Tibial nerve (tissue), 4 donors: ENCODE results near the gene GPX4. TPM values are rescaled to one million over a fixed set of nuclear protein-coding genes. Genes with fewer than 3 reads are reported as not detected.
A peak's percentile ranks its signal among the peaks of the same experiment; 100 is the strongest.

Experiments used
- DNase-seq, 2 donors: peaks; one replicate each; pipeline ENCODE4 v3.0.0-alpha.2; 2019; ENCODE audit warnings: low spot score in 2 of 2
- H3K27ac ChIP-seq, 4 donors: fragments of 200-600 bp; sonication (generic) in 3 of 4; one replicate each; pipeline ENCODE4 v1.5.1; 2017 to 2019; ENCODE audit warnings: mild to moderate bottlenecking in 1 of 4
- H3K27me3 ChIP-seq, 2 donors: fragments of 200-600 bp; sonication (generic) in 1 of 2; one replicate each; pipeline versions ENCODE4 v1.5.1 to v1.6.0; 2017 to 2019
- H3K36me3 ChIP-seq, 3 donors: fragments of 200-600 bp; sonication (generic); one replicate each; pipeline ENCODE4 v1.5.1; 2018 to 2019
- H3K4me1 ChIP-seq, 4 donors: fragments of 200-600 bp; sonication (generic) in 3 of 4; one replicate each; pipeline ENCODE4 v1.5.1; 2017 to 2019
- H3K4me3 ChIP-seq, 4 donors: fragments of 200-600 bp; sonication (generic) in 3 of 4; one replicate each; pipeline ENCODE4 v1.5.1; 2017 to 2019; ENCODE audit warnings: mild to moderate bottlenecking in 1 of 4, moderate library complexity in 1 of 4
- H3K9me3 ChIP-seq, 4 donors: fragments of 200-600 bp; sonication (generic) in 3 of 4; one replicate each; pipeline ENCODE4 v1.5.1; 2017 to 2019
- CTCF ChIP-seq, 5 experiments: fragments of 200-600 bp in 3 of 5; fragments of 450-650 bp in 2 of 5; sonication (generic) in 3 of 5; IDR thresholded peaks; one replicate each; pipeline ENCODE4 v1.5.1; 2016 to 2019; ENCODE audit warnings: antibody characterized with exemption in 5 of 5, mild to moderate bottlenecking in 3 of 5, moderate library complexity in 2 of 5
- EP300 ChIP-seq, 2 donors: sonication (generic); formaldehyde crosslinking; IDR thresholded peaks; one replicate each; pipeline ENCODE4 v1.6.1; 2017; ENCODE audit warnings: antibody characterized with exemption in 2 of 2, mild to moderate bottlenecking in 1 of 2
- POLR2A ChIP-seq, 2 donors: fragments of 450-650 bp; IDR thresholded peaks; one replicate each; pipeline ENCODE4 v1.6.1; 2017; ENCODE audit warnings: antibody characterized with exemption in 2 of 2, mild to moderate bottlenecking in 2 of 2, moderate library complexity in 2 of 2
- WGBS, 2 donors: methylation state at CpG; one replicate each; pipeline ENCODE4 v1.1.5; 2018; 5-methylcytosine and 5-hydroxymethylcytosine counted together
- total RNA-seq, 4 donors: library from RNA; depleted of rRNA; stranded (reverse); fragments of >200 nt; gene quantifications; one replicate each; pipeline ENCODE4 v1.1.0, GENCODE V29; 2016

The GPX4 gene
- total RNA-seq, 4 donors from 2014 or later, result 337 to 518 (median 493) TPM

- Histone ChIP-seq H3K4me1 (peaks cover 0 to 33% (median 0%) of the 10 kb centered on the region in 4 donors), H3K27me3 (no peaks in the 10 kb centered on the region), H3K27ac (no peak overlapping the region), H3K4me3 (no peak overlapping the region), H3K9me3 (no peaks in the 10 kb centered on the region), H3K36me3 (peaks cover 0 to 83% (median 0%) of the 10 kb centered on the region in 3 donors)
- WGBS, 2 donors, result 95 to 96% methylated on average over 22 to 24 of the region's 26 CpGs
- no peak for DNase-seq
- no peak for TF ChIP-seq EP300 (IDR thresholded peaks at IDR 0.05)
- TF ChIP-seq POLR2A (IDR thresholded peaks at IDR 0.05), result no peak
- TF ChIP-seq CTCF (IDR thresholded peaks at IDR 0.05), result no peak
Observed at GRCh38 chr19:1145635-1146411, 42.0 kb downstream of the GPX4 start.

GRCh38 chr19:1146412-1146699, 42.6 kb downstream of the GPX4 start:
- WGBS, 2 donors, result 88 to 90% methylated on average over 4 to 13 of the region's 13 CpGs

GRCh38 chr19:1146858-1147780, 43.3 kb downstream of the GPX4 start:
- H3K27ac ChIP-seq, result peak overlapping the region in 1 of 4 donors; percentile 29
- H3K4me1 ChIP-seq, result peaks cover 0 to 46% (median 5%) of the 10 kb centered on the region in 4 donors
- 65 to 74% methylated on average over 25 to 29 of the region's 38 CpGs for WGBS, 2 donors
- H3K9me3 ChIP-seq, result no peaks in the 10 kb centered on the region
- TF ChIP-seq POLR2A (IDR thresholded peaks at IDR 0.05) (no peak), CTCF (IDR thresholded peaks at IDR 0.05) (no peak), EP300 (IDR thresholded peaks at IDR 0.05) (no peak)
- H3K4me3 ChIP-seq, result no peak overlapping the region
- no peaks in the 10 kb centered on the region for H3K27me3 ChIP-seq
- peaks cover 0 to 83% (median 0%) of the 10 kb centered on the region in 3 donors for H3K36me3 ChIP-seq
- no peak for DNase-seq

More at GRCh38 chr19:1146412-1146699, 42.6 kb downstream of the GPX4 start:
- H3K4me1 ChIP-seq, result peaks cover 0 to 39% (median 2%) of the 10 kb centered on the region in 4 donors
- no peaks in the 10 kb centered on the region for H3K27me3 ChIP-seq
- peaks cover 0 to 83% (median 0%) of the 10 kb centered on the region in 3 donors for H3K36me3 ChIP-seq
- TF ChIP-seq EP300 (IDR thresholded peaks at IDR 0.05), result no peak
- TF ChIP-seq POLR2A (IDR thresholded peaks at IDR 0.05), result no peak
- TF ChIP-seq CTCF (IDR thresholded peaks at IDR 0.05), result no peak
- H3K4me3 ChIP-seq, result no peak overlapping the region
- H3K27ac ChIP-seq, result no peak overlapping the region
- no peak for DNase-seq
- no peaks in the 10 kb centered on the region for H3K9me3 ChIP-seq

- DNase-seq, result no peak
- peaks cover 0 to 79% (median 6%) of the 10 kb centered on the region in 3 donors for H3K36me3 ChIP-seq
- H3K27me3 ChIP-seq, result no peaks in the 10 kb centered on the region
- no peak overlapping the region for H3K27ac ChIP-seq
- H3K4me3 ChIP-seq, result no peak overlapping the region
- H3K9me3 ChIP-seq, result no peaks in the 10 kb centered on the region
- peaks cover 0 to 54% (median 8%) of the 10 kb centered on the region in 4 donors for H3K4me1 ChIP-seq
- WGBS, 2 donors, result 77 to 84% methylated on average over 9 to 13 of the region's 15 CpGs
- TF ChIP-seq POLR2A (IDR thresholded peaks at IDR 0.05) (no peak), EP300 (IDR thresholded peaks at IDR 0.05) (no peak), CTCF (IDR thresholded peaks at IDR 0.05) (no peak)
Observed at GRCh38 chr19:1147934-1148549, 44.2 kb downstream of the GPX4 start.
